Neutrophil (primary cell): ENCODE results near the gene DLG5.

Experiments
- H3K27ac ChIP-seq: fragments of 200-600 bp; sonication (generic); 2 replicates; pipeline ENCODE4 v1.5.1; 2016; ENCODE audit warnings: mild to moderate bottlenecking, moderate library complexity
- H3K27me3 ChIP-seq: fragments of 200-600 bp; sonication (generic); 2 replicates; pipeline ENCODE4 v1.6.0; 2016; ENCODE audit warnings: mild to moderate bottlenecking
- H3K36me3 ChIP-seq: fragments of 200-600 bp; sonication (generic); 2 replicates; pipeline ENCODE4 v1.5.1; 2017
- H3K4me1 ChIP-seq, 2 experiments: fragments of 200-600 bp in 1 of 2; sonication (generic) in 1 of 2; 1 replicate in 1 of 2; 2 replicates in 1 of 2; pipeline versions ENCODE4 v1.5.1 to v1.6.1; 2013 to 2016; ENCODE audit warnings: low read depth in 1 of 2, low read length in 1 of 2, mild to moderate bottlenecking in 1 of 2, moderate library complexity in 1 of 2; ENCODE audit not compliant: control insufficient read depth in 1 of 2, insufficient read depth in 1 of 2
- H3K4me3 ChIP-seq, 2 experiments: fragments of 200-600 bp in 1 of 2; sonication (generic) in 1 of 2; 1 replicate in 1 of 2; 2 replicates in 1 of 2; pipeline ENCODE4 v1.5.1; 2013 to 2016; ENCODE audit warnings: low read depth in 1 of 2, low read length in 1 of 2, mild to moderate bottlenecking in 1 of 2, moderate library complexity in 1 of 2
- H3K9me3 ChIP-seq: fragments of 200-600 bp; sonication (generic); 2 replicates; pipeline ENCODE4 v1.5.1; 2016
- CTCF ChIP-seq: fragments of 200-600 bp; sonication (generic); IDR thresholded peaks from 2 replicates; pipeline ENCODE4 v1.5.1; 2016; ENCODE audit warnings: antibody characterized with exemption

Gene DLG5

GRCh38 chr10:77960829-77961329 lies 34.3 kb upstream of the DLG5 start:
- Histone ChIP-seq H3K36me3 (no peaks in the 10 kb centered on the region), H3K4me1 (no peaks in the 10 kb centered on the region), H3K4me3 (no peak overlapping the region), H3K9me3 (no peaks in the 10 kb centered on the region), H3K27me3 (no peaks in the 10 kb centered on the region), H3K27ac (no peak overlapping the region)
- no peak for TF ChIP-seq CTCF

- no peaks in the 10 kb centered on the region for H3K9me3 ChIP-seq
- H3K36me3 ChIP-seq, result no peaks in the 10 kb centered on the region
- no peaks in the 10 kb centered on the region for H3K27me3 ChIP-seq
- no peak for TF ChIP-seq CTCF
- H3K27ac ChIP-seq, result no peak overlapping the region
- H3K4me1 ChIP-seq, result no peaks in the 10 kb centered on the region
- H3K4me3 ChIP-seq, result no peak overlapping the region
These were observed 33.4 kb upstream of the DLG5 start for GRCh38 chr10:77959887-77960455.

GRCh38 chr10:77959384-77959783 lies 32.8 kb upstream of the DLG5 start:
- Histone ChIP-seq H3K4me1 (no peaks in the 10 kb centered on the region), H3K27me3 (no peaks in the 10 kb centered on the region), H3K36me3 (no peaks in the 10 kb centered on the region), H3K27ac (no peak overlapping the region), H3K4me3 (no peak overlapping the region), H3K9me3 (no peaks in the 10 kb centered on the region)
- TF ChIP-seq CTCF, result no peak

GRCh38 chr10:77955136-77955535 lies 28.6 kb upstream of the DLG5 start:
- H3K27ac ChIP-seq, result no peak overlapping the region
- no peaks in the 10 kb centered on the region for H3K9me3 ChIP-seq
- no peaks in the 10 kb centered on the region for H3K27me3 ChIP-seq
- no peaks in the 10 kb centered on the region for H3K4me1 ChIP-seq
- H3K4me3 ChIP-seq, result no peak overlapping the region
- no peak for TF ChIP-seq CTCF
- H3K36me3 ChIP-seq, result no peaks in the 10 kb centered on the region

GRCh38 chr10:77949167-77949566 lies 22.6 kb upstream of the DLG5 start:
- Histone ChIP-seq H3K4me1 (no peaks in the 10 kb centered on the region), H3K4me3 (no peak overlapping the region), H3K27me3 (peaks cover 9% of the 10 kb centered on the region), H3K27ac (no peak overlapping the region), H3K9me3 (no peaks in the 10 kb centered on the region), H3K36me3 (no peaks in the 10 kb centered on the region)
- no peak for TF ChIP-seq CTCF
